ENCODE data around the gene EBF4.

The EBF4 gene

DNA sequence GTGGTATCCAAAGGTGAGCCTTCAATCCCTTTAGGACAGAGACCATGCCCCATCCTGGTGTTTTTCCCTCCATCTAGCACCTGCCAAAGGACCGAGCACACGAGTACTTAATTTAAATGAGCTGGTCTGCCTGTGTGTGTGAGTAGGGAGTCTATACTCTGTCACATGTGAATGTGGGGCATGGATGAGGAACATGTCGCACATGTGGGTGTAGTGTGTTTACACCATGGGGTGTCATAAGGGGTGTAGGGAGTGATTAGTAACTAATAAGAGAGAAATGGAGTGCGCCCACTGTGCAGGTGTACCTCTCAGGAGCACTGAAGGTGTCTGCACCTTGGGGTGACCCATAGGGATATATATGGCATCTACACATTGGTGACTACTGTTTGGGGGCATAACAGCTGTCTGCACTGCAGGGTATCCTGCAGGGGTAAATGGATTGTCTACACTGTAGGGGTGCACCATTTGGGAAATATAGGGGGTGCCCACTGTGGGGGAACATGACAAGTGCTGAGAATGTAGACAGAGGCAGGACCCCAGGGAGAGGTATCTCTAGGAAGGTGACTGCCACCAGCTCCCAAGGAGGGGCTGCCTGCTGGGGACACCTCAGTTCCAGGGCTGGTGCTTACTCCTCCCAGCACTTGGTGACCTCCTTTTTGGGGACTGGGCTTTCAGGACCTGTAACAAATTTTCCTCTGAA lies 53.5 kb downstream of the EBF4 start:
- no peak for DNase-seq

DNA sequence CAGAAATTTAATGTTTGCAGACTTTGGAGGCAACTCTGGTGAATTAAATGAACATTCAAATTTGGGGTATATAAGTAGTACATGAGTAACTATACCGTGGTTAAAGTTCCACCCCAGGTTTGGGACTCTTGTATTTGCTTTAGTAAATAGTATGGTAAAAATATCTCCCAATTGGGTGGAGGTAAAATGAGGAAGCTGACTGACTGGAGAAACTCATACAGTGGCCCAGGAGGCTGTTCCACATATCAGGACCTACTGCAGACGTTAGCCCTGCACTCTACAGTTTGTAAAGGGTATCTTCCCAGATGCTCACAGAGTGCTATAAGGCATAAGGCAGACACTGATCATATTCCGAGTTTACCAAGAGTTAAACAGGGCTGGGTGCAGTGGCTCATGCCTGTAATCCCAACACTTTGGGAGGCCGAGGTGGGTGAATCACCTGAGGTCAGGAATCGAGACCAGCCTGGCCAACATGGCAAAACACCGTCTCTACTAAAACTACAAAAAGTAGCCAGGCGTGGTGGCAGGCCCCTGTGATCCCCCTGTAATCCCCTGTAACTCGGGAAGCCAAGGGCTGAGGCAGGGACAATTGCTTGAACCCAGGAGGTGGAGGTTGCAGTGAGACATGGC lies 54.2 kb downstream of the EBF4 start:
- DNase-seq: no peak

DNA sequence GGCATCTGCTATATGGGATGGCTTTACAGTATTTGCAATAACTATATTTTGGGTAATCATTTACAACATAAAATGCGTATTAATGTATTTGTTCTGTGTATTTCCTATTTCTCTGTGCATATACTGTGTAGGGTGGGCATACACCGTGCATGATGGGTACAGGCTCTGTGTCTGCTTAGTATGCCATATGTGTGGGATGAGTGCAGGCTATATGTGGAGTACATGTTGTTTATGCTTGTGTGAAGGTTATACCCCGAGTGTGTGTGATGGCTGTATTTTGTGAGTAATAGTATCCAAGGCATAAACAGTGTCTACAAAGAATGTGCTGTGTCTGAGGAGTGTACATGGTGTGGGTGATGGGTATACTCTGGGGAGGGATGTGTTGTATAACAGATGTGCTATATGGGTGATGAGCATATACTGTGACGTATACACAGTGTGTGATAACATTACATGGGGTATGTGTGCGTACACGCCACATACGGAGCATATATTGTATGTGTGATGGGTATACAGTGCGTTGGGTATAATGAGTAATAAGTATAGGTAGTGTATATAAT lies 55.2 kb downstream of the EBF4 start:
- no peak for DNase-seq

DNA sequence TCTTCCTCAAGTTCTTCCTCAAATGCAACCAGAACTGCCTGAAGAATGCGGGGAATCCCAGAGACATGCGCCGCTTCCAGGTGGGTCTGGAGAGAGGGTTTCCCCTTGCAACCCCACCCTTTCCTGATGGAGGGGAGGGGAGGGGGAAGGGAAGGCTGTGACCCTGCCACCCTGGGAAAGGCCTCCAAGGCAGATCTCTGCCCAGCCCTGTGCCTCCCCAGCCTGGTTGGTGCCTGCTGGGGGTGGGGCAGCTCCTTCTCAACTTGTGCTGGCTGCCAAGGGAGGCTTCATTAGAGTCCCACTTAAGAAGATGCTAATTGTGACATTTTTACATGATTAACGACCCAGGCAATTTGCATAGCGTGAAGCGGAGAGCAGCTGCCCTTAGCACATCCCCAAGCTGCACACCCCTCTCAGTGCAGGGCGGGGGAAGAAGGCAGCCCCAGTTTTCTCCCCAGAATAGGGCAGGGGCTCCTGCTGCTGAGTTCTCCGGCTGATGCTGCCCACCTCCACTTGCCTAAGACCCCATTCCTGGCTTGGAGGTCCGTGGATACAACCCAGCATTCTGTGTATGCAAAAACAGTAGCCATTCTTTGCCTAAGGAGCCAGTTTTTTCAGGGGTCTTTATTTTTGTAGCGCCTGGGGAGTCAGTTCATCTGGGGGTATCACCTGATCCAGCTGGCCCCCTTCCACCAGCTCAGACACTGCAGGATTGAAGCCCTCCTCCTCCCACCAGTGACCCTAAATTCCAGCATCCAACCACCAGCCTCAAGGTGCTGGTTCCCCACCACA lies 56.2 kb downstream of the EBF4 start:
- DNase-seq: no peak

DNA sequence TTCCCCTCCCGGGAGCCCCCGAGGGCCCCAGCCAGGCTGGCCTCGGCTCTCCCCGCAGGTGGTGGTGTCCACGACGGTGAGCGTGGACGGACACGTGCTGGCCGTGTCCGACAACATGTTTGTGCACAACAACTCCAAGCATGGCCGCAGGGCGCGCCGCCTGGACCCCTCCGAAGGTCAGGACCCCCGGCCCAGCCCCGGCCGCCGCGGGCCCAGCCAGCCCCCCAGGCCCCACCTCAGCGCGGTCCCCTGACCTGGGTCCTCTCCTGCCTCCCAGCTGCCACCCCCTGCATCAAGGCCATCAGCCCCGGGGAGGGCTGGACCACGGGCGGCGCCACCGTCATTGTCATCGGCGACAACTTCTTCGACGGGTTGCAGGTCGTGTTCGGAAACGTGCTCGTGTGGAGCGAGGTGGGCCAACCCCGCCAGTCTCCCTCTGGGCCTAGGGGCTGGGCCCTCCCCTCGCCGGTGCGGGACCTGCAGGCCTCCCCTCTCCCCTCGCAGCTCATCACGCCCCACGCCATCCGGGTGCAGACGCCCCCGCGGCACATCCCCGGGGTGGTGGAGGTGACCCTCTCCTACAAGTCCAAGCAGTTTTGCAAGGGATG lies 56.9 kb downstream of the EBF4 start:
- no peak for DNase-seq

DNA sequence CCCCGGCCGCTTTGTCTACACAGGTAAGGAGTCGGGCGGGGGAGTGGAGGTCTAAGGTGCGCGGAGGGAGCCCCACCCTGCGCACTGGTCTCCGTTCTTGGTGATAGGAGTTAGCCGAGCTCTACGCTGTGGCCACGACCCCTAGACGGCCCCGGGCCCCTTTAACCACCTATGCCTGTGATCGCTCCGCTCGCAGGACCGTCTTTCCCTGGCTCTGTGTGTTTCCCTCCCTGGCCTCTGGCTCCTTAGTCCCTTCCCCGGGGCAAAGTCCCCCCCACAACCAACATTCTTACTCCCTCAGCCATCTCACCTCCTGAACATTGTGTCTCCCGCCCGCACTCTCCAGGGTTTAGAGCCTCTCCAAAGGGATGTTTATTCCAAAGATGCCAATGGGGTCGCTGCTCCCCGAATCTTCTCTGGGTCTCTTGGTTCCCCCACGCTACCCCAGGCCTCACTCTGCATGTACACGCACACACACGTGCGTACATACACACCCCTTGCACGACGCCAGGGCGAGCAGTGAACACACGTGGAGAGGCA lies 57.4 kb downstream of the EBF4 start:
- DNase-seq: no peak

DNA sequence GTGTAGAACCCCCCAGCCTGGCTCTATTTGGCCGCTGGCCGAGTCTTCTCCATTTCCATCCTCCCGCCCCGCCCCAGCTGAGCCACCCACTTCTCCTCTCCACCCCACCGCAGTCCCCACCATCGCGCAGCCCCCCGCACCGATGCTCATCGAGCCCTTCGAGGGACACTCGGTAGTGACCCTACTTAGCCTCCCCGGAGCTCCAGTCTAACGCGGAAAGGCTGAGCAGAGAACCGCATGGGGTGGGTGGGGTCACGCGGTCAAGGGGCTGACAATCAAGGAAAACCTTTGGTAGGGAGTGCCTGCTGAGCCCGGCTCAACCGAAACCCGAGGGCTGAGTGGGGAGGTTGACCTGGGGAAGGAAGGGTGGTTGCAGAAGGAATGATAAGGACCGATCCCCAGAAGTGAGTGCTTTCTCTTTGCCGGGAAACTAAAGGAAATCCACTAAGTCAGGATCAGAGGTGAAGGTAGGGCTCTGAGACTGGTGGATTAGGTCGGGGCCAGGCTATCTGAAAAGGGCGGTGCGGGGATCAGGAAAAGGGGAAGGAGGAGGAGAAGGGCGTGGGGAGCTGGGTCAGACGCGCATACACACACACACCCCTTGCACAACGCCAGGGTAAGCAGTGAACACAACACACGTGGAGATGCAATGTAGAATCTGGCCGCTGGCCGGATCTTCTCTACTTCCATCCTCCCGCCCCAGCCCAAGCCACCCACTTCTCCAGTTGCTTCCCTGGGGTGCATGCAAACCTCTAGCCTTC lies 58.1 kb downstream of the EBF4 start:
- DNase-seq: no peak

DNA sequence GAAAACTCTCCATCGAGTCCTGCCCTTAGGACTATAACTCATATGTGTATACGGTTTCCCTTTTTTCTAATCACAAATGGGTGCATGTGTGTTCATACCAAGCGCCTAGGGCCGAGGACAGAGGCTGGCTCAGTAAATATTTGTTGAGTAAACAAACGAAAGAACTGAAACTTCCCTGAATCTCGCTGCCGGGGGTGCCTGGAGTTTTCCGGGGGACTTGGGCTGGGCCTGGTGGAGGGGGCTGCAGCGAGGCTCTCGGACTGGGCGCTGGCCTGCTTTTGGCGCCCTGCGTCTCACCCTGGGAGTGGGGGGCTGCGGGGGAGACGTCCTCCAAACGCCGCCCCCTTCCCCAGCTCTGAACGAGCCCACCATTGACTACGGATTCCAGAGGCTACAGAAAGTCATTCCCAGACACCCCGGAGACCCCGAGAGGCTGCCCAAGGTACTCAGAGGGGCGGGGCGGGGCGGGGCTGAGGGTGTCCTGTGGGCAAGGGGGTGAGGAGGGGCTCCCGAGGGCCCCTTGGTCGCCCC lies 58.8 kb downstream of the EBF4 start:
- no peak for DNase-seq

DNA sequence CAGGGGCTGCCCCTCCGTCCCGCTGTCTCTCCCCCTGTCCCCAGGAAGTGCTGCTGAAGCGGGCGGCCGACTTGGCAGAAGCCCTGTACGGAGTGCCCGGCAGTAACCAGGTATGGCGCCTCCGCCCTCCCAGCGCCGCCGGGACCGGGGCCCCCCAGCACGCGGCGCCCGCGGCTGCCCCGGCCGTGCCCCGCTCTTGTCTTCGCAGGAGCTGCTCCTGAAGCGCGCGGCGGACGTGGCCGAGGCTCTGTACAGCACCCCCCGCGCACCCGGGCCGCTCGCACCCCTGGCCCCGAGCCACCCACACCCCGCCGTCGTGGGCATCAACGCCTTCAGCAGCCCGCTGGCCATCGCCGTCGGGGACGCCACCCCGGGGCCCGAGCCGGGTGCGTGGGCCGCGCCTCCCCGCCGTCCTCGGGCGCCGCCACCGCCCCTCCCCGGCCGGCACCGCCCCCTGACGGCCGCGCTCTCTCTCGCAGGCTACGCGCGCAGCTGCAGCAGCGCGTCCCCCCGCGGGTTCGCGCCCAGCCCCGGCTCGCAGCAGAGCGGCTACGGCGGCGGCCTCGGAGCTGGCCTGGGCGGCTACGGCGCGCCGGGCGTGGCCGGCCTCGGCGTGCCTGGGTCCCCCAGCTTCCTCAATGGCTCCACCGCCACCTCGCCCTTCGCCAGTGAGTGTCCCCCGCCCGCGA lies 59.4 kb downstream of the EBF4 start:
- peak; percentile 70 for DNase-seq

DNA sequence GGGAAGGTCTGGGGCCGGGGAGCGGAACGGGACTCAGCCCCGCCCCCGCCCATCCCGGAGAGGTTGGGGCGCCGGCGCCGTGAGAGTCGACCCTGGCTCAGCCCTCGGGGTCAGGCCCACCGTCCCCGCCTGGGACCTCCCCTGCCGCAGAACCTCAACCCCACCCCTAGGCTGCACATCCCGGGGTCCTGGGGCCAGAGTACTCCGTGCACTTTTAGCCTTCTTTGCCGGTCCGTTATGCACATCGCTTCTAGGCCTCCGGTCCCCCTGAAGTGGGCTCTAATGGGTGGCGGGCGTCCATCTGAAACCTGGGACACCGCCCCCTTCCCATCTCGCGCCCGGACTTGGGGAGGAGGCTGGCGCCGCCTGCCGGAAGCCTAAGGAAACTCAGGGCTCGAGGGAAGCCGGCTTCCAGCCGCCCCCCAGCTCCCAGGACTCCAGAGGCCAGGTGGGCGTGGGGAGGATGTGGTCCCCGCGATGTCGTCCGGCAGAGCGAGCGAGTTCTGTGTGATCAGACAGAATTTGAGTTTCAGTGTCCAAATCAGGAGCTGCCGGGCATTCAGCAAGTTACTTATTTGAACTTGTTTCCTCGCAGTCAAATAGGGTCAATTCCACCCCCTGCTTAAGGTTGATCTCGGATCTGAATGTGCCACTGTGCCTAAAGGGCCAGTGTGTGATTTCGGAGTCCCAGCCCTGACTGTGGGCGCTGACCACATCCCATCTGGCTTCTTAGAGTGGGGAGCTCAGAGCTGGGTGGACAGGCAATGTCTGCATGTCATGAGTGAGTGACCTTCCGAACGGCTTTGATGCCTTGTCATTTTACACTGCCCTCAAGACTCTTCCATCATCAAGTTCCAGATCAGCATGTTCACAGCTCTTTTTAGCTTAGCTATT lies 60.2 kb downstream of the EBF4 start:
- peak; percentile 70 for DNase-seq

DNA sequence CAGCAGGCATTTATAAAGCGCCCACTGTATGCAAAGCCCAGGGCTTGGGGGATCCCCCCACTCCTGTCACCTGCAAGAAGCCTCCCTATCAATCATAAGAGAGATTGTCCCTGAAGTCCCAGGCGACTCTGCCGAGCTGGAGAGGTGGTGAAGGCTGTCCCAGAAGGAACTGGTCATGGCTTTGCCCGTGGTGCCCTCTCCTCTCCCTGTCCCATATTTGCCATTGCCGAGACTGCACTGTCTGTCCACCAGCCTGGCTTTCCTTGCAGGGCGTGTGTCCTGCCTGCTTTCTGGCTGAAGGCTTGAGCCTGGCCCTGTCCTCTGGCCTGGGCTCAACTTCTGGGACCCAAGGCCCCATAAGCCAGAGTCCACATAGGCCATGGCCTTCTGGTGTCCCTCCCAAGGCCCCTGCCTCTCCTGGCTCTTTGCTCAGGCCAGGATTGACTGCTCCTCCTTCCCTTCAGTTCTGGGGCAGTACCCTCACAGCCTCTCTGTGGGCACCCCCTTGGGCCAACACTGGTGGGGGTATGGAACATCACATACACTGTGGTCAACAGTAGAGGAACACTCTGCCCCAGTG lies 61.0 kb downstream of the EBF4 start:
- DNase-seq: no peak

DNA sequence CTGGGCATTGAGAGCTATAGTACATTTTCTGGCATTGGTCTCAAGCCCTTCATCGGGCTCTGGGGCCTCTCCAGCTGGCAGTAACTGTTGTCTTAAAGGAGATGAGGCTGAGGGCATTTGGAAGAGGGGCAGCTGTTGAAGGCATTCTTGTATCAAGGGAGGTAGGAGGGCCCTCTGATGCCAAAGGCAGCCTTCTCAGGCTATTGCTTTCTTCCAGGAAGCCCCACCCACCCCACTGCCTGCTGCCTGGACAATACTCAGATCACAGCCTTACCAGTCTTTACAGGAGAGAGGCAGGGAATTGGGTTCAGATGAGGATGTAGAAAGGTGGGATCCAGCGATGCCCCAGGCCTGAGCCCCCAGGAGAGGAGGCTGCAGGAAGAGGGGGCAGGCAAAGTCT lies 61.8 kb downstream of the EBF4 start:
- DNase-seq: no peak

DNA sequence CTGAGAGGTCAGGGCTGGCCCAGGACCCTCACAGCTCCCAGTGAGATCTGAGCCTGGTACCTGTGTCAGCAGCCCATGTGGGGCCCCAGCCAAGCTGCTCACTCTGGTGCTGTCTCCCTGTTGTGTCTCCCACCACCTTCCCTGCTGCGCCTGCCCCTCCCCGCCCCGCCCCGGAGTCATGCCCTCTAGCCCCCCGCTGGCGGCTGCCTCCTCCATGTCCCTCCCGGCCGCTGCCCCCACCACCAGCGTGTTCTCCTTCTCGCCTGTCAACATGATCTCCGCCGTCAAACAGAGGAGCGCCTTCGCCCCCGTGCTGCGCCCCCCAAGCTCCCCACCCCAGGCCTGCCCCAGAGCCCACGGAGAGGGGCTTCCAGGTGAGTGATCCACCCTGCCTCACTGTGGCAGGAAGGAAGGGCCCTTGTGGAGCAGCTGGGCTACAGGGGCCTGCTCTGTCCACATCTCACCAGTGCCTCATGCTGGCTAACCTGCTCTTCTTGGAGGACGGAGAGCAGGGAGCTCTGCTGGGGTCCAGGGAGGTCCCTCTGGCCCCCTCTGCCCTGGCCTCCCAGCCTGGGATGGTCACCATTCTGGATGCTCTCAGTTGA lies 63.0 kb downstream of the EBF4 start:
- no peak for DNase-seq

DNA sequence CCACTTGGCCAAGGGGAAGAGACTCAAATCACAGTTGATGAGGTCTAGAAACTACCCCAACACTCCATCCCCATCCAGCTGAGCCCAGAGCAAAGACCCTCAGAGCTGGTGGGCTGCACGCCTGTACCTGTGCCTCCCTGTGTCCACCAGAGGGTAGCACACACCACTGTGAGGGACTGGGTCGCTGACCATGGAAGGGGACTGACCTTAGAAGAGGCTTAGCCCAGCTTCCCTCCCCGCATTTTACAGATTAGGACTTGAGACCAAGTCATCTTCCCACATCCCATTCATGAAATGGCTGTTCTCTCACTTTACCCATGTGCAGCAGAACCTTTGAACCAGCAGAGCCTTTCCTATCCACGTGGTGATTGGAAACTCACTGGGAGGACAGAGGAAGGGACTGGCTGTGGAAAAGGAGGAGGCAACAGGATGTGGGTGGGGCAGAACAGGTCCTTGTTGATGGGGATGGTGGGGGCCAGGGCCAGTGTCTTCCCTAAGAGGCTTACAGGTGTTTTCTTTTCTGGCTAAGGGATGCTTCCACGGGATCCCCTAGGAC lies 63.6 kb downstream of the EBF4 start:
- DNase-seq: no peak

DNA sequence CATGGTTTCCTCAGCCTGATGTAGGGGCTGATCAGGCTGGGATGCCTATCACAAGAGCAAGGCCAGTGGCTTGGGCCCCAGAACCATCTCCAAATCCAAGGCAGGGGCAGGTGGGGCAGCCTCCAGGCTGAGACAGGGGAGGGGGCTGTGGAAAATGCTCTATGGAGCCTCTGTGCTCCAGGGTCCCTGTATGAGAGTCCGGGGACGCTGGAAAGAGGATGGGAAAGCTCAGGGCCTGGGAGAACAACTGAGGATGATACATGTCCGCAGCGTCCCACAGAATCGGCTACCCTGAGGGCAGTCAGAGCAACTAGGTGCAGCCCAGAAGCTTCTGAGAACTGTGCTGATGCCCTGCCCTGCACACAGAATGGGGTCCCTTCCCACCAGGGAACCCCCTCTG lies 64.4 kb downstream of the EBF4 start:
- no peak for DNase-seq

DNA sequence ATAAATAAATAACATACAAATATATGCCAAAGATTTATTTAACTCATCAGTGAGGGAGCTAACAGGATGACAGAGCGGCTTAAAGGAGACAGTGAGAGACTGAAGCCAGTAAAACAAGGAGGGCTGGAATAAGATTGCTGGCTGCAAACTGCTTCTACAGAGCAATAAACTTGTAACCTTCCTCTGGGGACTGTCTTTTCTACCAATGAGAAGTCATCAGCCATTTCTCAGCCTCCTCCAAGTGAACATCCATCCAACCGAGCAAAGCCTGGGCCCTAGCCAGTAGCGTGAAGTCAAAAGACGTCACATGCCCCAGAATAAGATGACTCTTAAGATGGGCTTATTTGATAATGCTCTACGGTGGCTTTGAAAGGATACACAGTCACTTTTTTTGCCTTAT lies 65.4 kb downstream of the EBF4 start:
- no peak for DNase-seq

DNA sequence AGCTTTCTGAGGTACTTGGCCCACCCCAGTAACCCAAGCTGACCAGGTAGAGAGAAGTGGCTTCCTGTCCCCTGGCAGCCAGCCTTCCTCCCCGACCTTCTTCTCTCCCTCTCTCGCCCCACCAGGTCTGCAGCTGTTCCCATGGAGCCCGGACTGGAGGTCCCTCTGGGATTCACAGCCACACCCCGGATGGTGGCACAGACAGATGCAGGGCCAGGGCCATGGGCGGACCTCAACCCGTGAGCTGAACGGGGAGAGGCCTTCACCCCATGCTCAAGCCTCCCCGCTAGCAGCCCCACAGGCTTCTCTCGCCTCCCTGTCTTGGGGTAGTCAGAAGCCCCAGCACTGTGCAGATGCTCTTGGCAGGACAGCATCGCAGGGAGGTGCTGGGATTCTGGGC lies 66.6 kb downstream of the EBF4 start:
- no peak for DNase-seq

DNA sequence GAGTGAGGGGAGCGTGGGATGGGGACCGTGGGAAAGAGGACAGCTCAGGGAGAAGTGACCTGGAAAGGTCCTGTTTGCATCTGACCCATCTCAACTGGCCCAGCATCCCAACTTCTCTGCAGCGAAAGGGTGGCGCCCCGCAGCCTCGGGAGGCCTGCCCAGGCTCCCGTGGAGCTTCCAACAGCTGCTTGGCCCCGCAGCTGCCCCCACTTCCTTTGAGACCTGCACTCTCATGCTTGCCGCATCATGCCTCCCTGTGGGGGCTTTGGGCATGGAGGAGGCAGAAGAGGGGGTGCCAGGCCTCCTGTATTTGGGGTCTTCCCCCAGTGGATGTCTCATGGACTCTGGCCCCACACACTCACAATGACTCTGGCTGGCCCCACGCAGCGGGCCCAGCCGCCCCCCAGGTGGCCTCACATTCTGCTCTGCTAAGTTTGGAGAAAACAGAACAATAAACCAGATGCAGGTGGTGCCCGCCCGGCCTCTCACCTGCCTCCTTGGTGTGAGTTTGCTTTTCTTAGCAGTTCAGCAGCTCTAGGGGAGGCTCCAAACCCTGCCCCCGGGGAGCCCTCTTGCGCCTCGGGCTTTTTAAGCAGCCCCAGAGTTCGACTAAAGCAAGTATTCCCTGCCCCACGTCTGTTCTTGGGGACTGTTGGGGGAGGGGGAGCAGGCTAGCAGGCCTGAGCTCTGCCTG lies 67.2 kb downstream of the EBF4 start:
- no peak for DNase-seq
